Activated CD4-positive, alpha-beta T cell treated with anti-CD3 and anti-CD28 coated beads, Interleukin-2, amount 10 ng/mL, durations not matched to agents 7 days and 5 days (primary cell): Measurements from ENCODE around the gene ZNF157. TPM values are rescaled to one million over a fixed set of nuclear protein-coding genes. Genes with fewer than 3 reads are reported as not detected.
"Not testable (repeated sequence)": the region's sequence is repeated elsewhere in the genome, so short reads cannot be mapped to it uniquely, and the experiment has no call there.

Source experiments
- CTCF ChIA-PET: fragments of 350-600 bp; sonication (Branson Sonifier 250); formaldehyde crosslinking; loops from one replicate; lab custom pipeline; 2021; ENCODE audit warnings: antibody characterized with exemption; lab: Charles Lee
- POLR2A ChIA-PET: fragments of 350-600 bp; sonication (Branson Sonifier 250); formaldehyde crosslinking; loops from one replicate; lab custom pipeline; 2021; ENCODE audit warnings: antibody characterized with exemption; lab: Charles Lee
- DNase-seq: peaks from one replicate; pipeline ENCODE4 v3.0.0-alpha.2; 2020
- H3K27ac Mint-ChIP-seq: one replicate; pipeline ENCODE4 v1.8.0; 2021; ENCODE audit warnings: mild to moderate bottlenecking, moderate library complexity, mixed read lengths
- H3K27me3 Mint-ChIP-seq: one replicate; pipeline ENCODE4 v1.8.0; 2021; ENCODE audit warnings: mixed read lengths
- H3K36me3 Mint-ChIP-seq: one replicate; pipeline ENCODE4 v1.8.0; 2021; ENCODE audit warnings: low read depth, mixed read lengths
- H3K4me1 Mint-ChIP-seq: one replicate; pipeline ENCODE4 v1.8.0; 2021; ENCODE audit warnings: mixed read lengths
- H3K4me3 Mint-ChIP-seq: one replicate; pipeline ENCODE4 v1.8.0; 2021; ENCODE audit warnings: mild to moderate bottlenecking, moderate library complexity, mixed read lengths
- H3K9me3 Mint-ChIP-seq: one replicate; pipeline ENCODE4 v1.8.0; 2021; ENCODE audit warnings: mixed read lengths
- total RNA-seq, 2 experiments: library from RNA; stranded (reverse); gene quantifications; one replicate each; pipeline ENCODE4 v1.2.3, GENCODE V29; 2021

Gene ZNF157
- total RNA-seq, 2 experiments from 2014 or later, result 0.40 to 0.42 TPM

DNA sequence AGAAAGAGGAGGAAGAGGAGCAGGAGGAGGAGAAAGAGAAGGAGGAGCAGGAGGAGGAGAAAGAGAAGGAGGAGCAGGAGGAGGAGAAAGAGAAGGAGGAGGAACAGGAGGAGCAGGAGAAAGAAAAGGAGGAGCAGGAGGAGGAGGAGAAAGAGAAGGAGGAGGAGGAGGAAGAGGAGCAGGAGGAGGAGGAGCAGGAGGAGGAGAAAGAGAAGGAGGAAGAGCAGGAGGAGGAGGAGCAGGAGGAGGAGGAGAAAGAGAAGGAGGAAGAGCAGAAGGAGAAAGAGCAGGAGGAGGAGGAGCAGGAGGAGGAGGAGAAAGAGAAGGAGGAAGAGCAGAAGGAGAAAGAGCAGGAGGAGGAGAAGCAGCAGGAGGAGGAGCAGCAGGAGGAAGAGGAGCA, 10.5 kb downstream of the ZNF157 start:
- not testable (repeated sequence) for H3K27ac Mint-ChIP-seq

DNA sequence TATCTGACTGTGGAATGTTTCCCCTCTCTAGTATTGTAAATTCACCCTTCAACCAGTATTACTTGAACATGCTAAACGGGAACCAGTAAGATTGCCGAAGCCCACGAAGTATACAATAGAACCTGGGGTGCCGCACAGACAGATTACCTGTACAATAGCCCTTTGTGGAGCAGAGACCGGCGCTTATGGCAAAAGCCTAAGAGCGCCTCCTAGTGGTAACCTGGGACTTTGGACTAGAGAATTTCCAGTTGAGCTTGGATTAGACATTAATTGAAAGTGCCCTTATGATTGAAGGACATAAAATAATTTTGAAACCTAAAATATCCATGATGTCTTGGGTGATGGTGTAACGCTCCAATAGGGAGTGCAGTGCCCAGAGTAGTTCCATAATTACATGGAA, 14.1 kb downstream of the ZNF157 start:
- no peak overlapping the region for H3K4me3 Mint-ChIP-seq
- POLR2A ChIA-PET, result no interaction called here

More for the DNA sequence above, 10.5 kb downstream of the ZNF157 start:
- H3K36me3 Mint-ChIP-seq, H3K4me3 Mint-ChIP-seq, H3K27me3 Mint-ChIP-seq, CTCF ChIA-PET, POLR2A ChIA-PET, DNase-seq, H3K9me3 Mint-ChIP-seq: not testable (repeated sequence)
- peaks cover 29% of the 10 kb centered on the region for H3K4me1 Mint-ChIP-seq

DNA sequence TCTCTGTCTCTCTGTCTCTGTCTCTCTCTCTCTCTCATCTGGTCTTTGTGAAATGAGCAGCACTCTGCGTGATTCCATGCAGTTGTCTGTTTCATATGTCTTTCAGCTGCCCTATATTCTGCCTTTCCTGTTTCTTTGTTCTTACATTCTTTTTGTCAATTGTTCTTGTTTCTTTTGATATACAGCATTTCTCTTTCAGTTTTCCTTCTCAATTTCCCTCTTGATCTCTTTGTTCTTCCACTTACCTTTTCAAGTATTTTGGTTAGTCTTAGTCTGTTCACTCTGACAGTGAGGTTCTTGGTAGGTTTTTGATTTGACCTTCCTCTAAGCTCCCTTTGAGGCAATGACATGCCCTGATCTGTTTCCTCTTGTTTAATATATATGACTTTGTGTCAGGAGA, 20.4 kb downstream of the ZNF157 start:
- ChIA-PET POLR2A (no interaction called here), CTCF (no interaction called here)
- Mint-ChIP-seq H3K9me3 (no peaks in the 10 kb centered on the region), H3K4me1 (peaks cover 17% of the 10 kb centered on the region), H3K36me3 (no peaks in the 10 kb centered on the region), H3K27me3 (no peaks in the 10 kb centered on the region), H3K4me3 (no peak overlapping the region), H3K27ac (peak overlapping the region; percentile 74)
- DNase-seq, result no peak

More for the DNA sequence above, 14.1 kb downstream of the ZNF157 start:
- H3K4me1 Mint-ChIP-seq, result peaks cover 29% of the 10 kb centered on the region
- DNase-seq, result peak; percentile 78
- no peaks in the 10 kb centered on the region for H3K27me3 Mint-ChIP-seq
- no peak overlapping the region for H3K27ac Mint-ChIP-seq
- H3K36me3 Mint-ChIP-seq, result no peaks in the 10 kb centered on the region
- CTCF ChIA-PET, result interaction anchor here (0.5 to 2.1 kb wide), 11 partner anchors 8 to 194 kb away, joined by 3 to 8 read pairs (median 3); no protein-coding TSS in a partner anchor
- H3K9me3 Mint-ChIP-seq, result no peaks in the 10 kb centered on the region

DNA sequence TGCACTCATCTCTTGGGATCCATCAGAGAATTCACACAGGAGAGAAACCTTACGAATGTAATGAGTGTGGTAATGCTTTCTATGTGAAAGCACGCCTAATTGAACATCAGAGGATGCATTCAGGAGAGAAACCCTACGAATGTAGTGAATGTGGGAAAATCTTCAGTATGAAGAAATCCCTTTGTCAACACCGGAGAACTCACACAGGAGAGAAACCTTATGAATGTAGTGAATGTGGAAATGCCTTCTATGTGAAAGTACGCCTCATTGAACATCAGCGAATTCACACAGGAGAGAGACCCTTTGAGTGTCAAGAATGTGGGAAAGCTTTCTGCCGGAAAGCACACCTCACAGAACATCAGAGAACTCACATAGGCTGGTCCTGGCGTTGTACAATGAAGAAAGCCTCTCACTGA, 42.8 kb downstream of the ZNF157 start:
- no peak overlapping the region for H3K27ac Mint-ChIP-seq
- no peak overlapping the region for H3K4me3 Mint-ChIP-seq
- peaks cover 11% of the 10 kb centered on the region for H3K36me3 Mint-ChIP-seq
- no peak for DNase-seq
- no peaks in the 10 kb centered on the region for H3K4me1 Mint-ChIP-seq
- CTCF ChIA-PET, result no interaction called here
- H3K27me3 Mint-ChIP-seq, result no peaks in the 10 kb centered on the region
- peaks cover 26% of the 10 kb centered on the region for H3K9me3 Mint-ChIP-seq
- POLR2A ChIA-PET, result no interaction called here

DNA sequence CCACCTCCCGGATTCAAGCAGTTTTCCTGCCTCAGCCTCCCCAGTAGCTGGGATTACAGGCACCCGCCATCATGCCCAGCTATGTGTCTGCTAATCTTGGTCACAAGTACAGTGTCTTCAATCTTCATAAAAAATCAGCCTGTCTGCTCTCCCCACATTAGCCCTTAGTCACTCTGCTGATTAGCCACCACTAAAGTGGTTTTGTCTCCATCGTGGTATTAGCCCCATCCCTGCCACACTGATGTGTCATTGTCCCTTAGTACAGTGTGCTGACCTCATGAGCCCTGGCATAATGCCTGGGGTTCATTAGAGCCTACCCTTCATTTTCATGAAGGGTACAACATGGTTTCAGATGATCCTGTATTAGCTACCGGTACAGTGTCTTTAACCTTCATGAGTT, 49.9 kb downstream of the ZNF157 start:
- Mint-ChIP-seq H3K36me3 (no peaks in the 10 kb centered on the region), H3K27me3 (no peaks in the 10 kb centered on the region), H3K27ac (no peak overlapping the region), H3K4me1 (no peaks in the 10 kb centered on the region), H3K9me3 (peaks cover 13% of the 10 kb centered on the region), H3K4me3 (no peak overlapping the region)
- POLR2A ChIA-PET, result no interaction called here
- DNase-seq, result no peak
- CTCF ChIA-PET, result no interaction called here

DNA sequence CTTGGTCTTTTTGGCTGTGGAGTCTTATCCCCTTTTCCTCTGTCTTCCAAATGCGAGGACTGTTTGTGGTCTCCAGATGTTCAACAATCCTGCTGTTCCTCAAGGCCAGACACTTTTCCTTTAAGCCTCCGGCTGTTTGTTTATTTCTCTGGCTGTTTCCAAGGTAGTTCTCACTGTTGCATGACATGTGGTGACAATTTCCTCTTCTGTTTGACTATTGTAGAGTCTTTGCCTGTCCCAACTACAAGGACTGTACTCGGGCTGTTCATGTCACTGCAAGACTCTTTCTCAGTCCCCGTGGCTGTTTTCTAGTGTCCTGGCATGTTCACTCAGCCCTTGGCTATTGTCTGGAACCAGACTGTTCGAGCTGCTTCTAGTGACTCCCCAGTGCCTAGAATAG, 50.6 kb downstream of the ZNF157 start:
- H3K36me3 Mint-ChIP-seq, result no peaks in the 10 kb centered on the region
- no peak overlapping the region for H3K27ac Mint-ChIP-seq
- no peak overlapping the region for H3K4me3 Mint-ChIP-seq
- no peaks in the 10 kb centered on the region for H3K27me3 Mint-ChIP-seq
- H3K9me3 Mint-ChIP-seq, result peaks cover 13% of the 10 kb centered on the region
- ChIA-PET CTCF (no interaction called here), POLR2A (no interaction called here)
- DNase-seq, result no peak
- no peaks in the 10 kb centered on the region for H3K4me1 Mint-ChIP-seq

DNA sequence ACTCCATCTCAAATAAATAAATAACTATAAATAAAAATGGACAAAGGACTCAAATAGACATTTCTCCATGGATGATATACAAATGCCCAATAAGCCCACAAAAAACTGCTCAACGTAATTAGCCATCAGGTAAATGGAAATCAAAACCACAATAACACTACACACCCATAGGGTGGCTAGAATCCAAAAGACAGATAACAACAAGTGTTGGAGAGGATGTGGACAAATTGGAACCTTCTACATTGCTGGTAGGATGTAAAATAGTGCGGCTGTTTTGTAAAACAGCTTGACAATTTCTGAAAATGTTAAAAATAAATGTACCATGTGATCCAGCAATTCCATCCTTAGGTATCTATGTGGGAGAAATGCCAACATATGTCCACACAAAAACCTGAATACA, 52.1 kb downstream of the ZNF157 start:
- Mint-ChIP-seq H3K27ac (no peak overlapping the region), H3K36me3 (peaks cover 2% of the 10 kb centered on the region), H3K4me3 (no peak overlapping the region), H3K4me1 (no peaks in the 10 kb centered on the region), H3K27me3 (no peaks in the 10 kb centered on the region), H3K9me3 (peaks cover 13% of the 10 kb centered on the region)
- DNase-seq, result no peak
- ChIA-PET CTCF (no interaction called here), POLR2A (no interaction called here)

DNA sequence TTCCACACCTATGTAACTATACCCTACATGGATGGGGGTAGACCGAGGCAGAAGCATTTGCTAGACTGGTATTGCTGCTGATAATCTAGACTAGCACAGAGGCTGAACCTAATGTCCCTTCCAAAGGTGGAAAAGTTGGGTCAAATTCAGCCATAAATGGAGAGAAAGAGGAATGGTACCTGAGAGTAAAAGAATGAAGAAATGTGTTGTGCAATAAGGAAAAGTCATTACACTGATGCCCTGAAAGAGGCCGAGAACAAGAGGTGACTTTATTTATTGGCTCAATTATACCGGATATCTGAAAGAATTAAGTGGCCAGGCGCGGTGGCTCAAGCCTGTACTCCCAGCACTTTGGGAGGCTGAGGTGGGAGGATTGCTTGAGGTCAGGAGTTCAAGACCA, 60.5 kb downstream of the ZNF157 start:
- ChIA-PET POLR2A (no interaction called here), CTCF (no interaction called here)
- H3K36me3 Mint-ChIP-seq, result peaks cover 2% of the 10 kb centered on the region

DNA sequence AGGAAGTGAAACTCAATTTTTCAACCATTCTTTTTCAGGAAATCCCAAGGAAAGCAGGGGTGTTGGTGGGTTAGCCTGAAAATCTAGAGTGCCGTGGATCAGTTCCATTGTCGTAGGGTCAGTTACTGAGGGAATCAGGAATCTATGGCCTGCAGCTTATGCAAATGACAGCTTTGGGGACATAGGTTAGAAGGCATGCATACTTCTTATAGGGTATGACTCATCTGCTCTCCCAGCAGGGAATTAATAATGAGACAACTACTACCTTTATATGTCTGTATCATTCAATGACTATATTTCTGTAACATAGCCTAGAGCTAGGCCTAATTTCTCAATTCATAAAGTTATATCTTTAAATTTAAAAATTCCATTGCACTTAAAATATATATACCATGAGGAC, 76.1 kb downstream of the ZNF157 start:
- CTCF ChIA-PET, result no interaction called here

More for the DNA sequence above, 60.5 kb downstream of the ZNF157 start:
- Mint-ChIP-seq H3K27ac (no peak overlapping the region), H3K4me1 (no peaks in the 10 kb centered on the region), H3K27me3 (no peaks in the 10 kb centered on the region), H3K9me3 (peaks cover 3% of the 10 kb centered on the region), H3K4me3 (no peak overlapping the region)
- DNase-seq, result no peak

DNA sequence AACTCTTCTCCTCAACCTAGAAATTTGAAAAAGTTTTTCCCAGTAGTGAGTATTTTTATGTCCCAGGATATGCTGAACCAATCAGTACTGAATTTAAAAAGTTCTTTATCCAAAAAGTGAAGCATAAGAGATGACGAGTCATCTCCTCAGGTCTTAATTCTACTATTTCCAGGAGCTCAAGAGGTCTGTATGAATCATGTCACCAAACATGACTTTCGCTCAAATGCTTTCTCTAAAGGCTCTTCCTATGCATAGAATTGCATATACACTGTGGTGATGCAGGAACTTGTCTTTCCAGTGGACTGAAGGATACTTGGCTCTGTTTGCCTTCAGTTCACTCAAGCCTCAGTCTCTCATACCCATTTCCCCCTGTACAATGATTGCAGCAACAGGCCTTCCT, 76.6 kb downstream of the ZNF157 start:
- no peaks in the 10 kb centered on the region for H3K4me1 Mint-ChIP-seq
- POLR2A ChIA-PET, result no interaction called here
- H3K9me3 Mint-ChIP-seq, result peaks cover 54% of the 10 kb centered on the region
- H3K4me3 Mint-ChIP-seq, result no peak overlapping the region
- no peak for DNase-seq
- CTCF ChIA-PET, result no interaction called here
- peaks cover 55% of the 10 kb centered on the region for H3K36me3 Mint-ChIP-seq
- no peak overlapping the region for H3K27ac Mint-ChIP-seq
- no peaks in the 10 kb centered on the region for H3K27me3 Mint-ChIP-seq

More for the DNA sequence above, 76.1 kb downstream of the ZNF157 start:
- H3K27ac Mint-ChIP-seq, result no peak overlapping the region
- no peak for DNase-seq
- H3K4me1 Mint-ChIP-seq, result no peaks in the 10 kb centered on the region
- POLR2A ChIA-PET, result no interaction called here
- H3K27me3 Mint-ChIP-seq, result no peaks in the 10 kb centered on the region
- no peak overlapping the region for H3K4me3 Mint-ChIP-seq
- peaks cover 56% of the 10 kb centered on the region for H3K9me3 Mint-ChIP-seq
- H3K36me3 Mint-ChIP-seq, result peaks cover 53% of the 10 kb centered on the region

DNA sequence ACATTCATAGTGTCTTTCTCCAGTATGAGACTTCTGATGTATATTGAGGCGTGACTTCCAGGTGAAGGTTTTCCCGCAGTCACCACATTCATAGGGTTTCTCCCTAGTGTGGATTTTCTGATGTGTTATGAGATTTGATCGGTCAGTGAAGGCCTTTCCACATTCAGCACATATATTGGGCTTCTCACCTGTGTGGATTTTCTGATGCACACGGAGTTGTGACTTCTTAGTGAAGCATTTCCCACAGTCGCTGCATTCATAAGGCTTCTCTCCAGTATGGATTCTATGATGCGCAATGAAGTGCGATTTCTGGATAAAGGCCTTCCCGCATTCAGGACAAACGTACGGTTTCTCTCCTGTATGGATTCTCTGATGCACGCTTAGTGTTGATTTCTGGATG, 77.2 kb downstream of the ZNF157 start:
- POLR2A ChIA-PET, result no interaction called here
- Mint-ChIP-seq H3K4me1 (no peaks in the 10 kb centered on the region), H3K27me3 (no peaks in the 10 kb centered on the region), H3K27ac (no peak overlapping the region), H3K9me3 (peaks cover 53% of the 10 kb centered on the region), H3K4me3 (no peak overlapping the region), H3K36me3 (peaks cover 62% of the 10 kb centered on the region)
- DNase-seq, result no peak
- CTCF ChIA-PET, result interaction anchor here (0.5 kb wide), 1 partner anchor 502 kb away, joined by 3 read pairs; no protein-coding TSS in a partner anchor

DNA sequence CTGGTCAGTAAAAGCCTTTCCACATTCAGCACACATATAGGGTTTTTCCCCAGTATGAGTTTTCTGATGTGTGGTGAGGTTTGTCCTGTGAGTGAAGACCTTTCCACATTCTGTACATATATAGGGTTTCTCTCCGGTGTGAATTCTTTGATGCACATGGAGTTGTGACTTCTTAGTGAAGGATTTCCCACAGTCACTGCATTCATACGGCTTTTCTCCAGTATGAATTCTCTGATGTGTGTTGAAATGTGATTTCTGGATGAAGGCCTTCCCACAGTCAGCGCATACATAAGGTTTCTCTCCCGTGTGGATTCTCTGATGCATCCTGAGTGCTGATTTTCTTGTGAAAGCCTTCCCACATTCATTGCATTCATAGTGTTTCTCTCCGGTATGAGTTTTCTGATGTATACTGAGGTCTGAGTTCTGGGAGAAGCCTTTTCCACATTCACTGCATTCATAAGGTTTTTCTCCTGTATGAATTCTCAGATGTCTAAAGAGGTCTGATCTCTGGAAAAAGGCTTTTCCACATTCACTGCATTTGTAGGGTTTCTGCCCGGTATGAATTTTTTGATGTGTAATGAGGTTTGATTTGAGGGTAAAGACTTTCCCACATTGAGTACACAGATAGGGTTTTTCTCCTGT, 77.9 kb downstream of the ZNF157 start:
- ChIA-PET CTCF (no interaction called here), POLR2A (no interaction called here)
- no peaks in the 10 kb centered on the region for H3K4me1 Mint-ChIP-seq
- no peak overlapping the region for H3K4me3 Mint-ChIP-seq
- H3K9me3 Mint-ChIP-seq, result peaks cover 53% of the 10 kb centered on the region
- no peak overlapping the region for H3K27ac Mint-ChIP-seq
- DNase-seq, result no peak
- no peaks in the 10 kb centered on the region for H3K27me3 Mint-ChIP-seq
- H3K36me3 Mint-ChIP-seq, result peaks cover 68% of the 10 kb centered on the region

DNA sequence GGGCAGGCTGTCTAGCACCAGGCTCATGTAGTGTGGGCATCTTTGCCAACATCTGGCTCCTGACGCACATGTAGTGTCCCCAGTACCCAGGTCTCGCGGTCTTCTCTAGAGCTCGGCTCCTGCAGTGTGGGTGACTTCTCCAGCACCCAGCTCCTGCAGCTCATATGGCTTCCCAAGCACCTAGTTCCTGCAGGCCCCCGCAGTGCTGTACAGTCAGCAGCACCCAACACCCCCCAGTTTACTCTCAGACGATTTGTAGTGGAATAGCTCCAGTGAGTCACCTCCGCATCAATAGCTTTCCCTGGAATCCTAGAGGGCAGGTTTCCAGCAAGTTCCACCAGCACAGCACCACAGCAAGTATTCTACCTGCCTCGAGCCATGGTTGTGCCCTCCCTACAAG, 81.7 kb downstream of the ZNF157 start:
- H3K9me3 Mint-ChIP-seq, result peaks cover 32% of the 10 kb centered on the region
- H3K36me3 Mint-ChIP-seq, result peaks cover 87% of the 10 kb centered on the region
- no peaks in the 10 kb centered on the region for H3K4me1 Mint-ChIP-seq
- DNase-seq, result no peak
- CTCF ChIA-PET, result no interaction called here
- no peak overlapping the region for H3K4me3 Mint-ChIP-seq
- H3K27ac Mint-ChIP-seq, result no peak overlapping the region
- H3K27me3 Mint-ChIP-seq, result no peaks in the 10 kb centered on the region
- POLR2A ChIA-PET, result no interaction called here

DNA sequence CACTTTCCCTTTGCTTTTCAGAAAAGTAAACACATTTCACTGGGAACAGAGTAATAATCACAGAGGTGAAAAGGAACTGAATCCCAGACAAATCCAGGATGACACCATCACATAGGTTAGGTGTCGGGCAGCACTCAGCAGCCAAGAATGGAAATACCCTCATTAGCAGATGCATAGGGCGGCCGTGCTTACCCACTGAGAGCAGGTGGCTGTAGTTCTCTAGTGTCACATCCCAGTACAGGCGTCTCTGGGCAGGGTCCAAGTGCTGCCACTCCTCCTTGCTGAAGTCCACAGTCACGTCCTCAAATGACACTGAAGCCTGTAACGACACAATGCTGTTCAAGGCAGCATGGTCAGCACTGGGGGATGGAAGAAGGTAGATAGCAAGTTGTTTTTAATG, 85.7 kb downstream of the ZNF157 start:
- Mint-ChIP-seq H3K9me3 (peaks cover 5% of the 10 kb centered on the region), H3K4me3 (no peak overlapping the region), H3K36me3 (peaks cover 69% of the 10 kb centered on the region), H3K4me1 (no peaks in the 10 kb centered on the region), H3K27me3 (no peaks in the 10 kb centered on the region), H3K27ac (no peak overlapping the region)
- ChIA-PET CTCF (no interaction called here), POLR2A (no interaction called here)
- no peak for DNase-seq
